Measurements from ENCODE around the gene MALAT1.
"Not testable (repeated sequence)": the region's sequence is repeated elsewhere in the genome, so short reads cannot be mapped to it uniquely, and the experiment has no call there.

DNA sequence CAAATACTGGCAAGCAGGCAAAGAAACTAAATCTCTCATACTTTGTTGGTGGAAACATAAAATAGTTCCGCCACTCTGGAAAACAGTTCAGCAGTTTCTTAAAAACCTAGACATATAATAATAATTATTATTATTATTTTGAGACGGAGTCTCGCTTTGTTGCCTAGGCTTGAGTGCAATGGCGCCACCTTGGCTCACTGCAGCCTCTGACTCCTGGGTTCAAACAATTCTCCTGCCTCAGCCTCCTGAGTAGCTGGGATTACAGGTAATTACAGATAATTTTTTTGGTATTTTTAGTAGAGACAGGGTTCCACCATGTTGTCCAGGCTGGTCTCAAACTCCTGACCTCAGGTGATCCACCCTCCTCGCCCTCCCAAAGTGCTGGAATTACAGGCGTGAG, 31.5 kb upstream of the MALAT1 start:
- TF ChIP-seq, protein P1, sequence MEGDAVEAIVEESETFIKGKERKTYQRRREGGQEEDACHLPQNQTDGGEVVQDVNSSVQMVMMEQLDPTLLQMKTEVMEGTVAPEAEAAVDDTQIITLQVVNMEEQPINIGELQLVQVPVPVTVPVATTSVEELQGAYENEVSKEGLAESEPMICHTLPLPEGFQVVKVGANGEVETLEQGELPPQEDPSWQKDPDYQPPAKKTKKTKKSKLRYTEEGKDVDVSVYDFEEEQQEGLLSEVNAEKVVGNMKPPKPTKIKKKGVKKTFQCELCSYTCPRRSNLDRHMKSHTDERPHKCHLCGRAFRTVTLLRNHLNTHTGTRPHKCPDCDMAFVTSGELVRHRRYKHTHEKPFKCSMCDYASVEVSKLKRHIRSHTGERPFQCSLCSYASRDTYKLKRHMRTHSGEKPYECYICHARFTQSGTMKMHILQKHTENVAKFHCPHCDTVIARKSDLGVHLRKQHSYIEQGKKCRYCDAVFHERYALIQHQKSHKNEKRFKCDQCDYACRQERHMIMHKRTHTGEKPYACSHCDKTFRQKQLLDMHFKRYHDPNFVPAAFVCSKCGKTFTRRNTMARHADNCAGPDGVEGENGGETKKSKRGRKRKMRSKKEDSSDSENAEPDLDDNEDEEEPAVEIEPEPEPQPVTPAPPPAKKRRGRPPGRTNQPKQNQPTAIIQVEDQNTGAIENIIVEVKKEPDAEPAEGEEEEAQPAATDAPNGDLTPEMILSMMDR (conservative IDR thresholded peaks at IDR 0.05; ENCODE audit: low read length) = peak; percentile 67
- not testable (repeated sequence) for TF ChIP-seq EZH2phosphoT487 (IDR thresholded peaks at IDR 0.05; ENCODE audit: borderline replicate concordance, low read depth, low read length)

Measured in OCI-LY7 (cell line).